ENCODE results near the gene KDELR1.
"Not testable (repeated sequence)": the region's sequence is repeated elsewhere in the genome, so short reads cannot be mapped to it uniquely, and the experiment has no call there.

KDELR1 gene

DNA sequence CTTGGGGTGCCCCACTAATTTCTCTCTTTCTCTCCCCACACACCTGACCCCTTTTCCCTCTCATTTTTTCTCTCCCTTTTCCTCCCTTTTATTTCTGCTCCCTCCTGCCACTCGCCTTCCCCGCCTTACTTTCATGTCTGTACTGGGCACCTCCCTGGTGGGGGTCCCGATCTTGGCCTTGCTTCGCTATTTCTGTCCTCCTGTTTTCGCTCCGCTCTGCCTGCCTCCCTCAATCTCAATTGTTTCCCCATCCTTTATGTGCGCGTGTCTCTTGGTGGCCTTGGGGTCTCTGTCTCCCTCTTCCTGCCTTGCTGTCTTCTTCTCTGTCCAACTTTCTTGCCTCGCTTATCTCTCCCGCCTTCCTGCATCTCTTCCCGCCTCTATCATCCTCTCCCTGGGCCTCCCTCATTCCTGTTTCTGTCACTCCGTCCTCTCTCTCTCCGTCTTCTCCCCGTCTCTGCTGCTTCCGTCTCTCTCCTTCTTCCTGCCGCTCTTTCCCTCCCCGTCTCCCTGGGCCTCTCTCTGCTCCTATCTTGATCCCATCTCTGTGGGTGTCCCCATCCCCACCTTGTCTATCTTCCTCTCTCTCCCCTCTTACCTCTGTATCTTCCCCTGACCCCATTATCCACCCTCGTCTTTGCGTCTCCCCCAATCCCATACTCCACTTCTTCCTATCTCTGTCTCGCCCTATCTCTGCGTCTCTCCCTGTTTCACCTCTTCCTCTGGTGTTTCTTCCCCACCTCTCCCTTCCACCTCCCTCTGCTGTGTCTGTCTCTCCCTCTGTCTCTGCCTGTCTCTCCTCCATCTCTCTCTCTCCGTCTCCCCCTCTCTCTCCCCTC lies 6.1 kb upstream of the KDELR1 start:
- DNase-seq = no peak

DNA sequence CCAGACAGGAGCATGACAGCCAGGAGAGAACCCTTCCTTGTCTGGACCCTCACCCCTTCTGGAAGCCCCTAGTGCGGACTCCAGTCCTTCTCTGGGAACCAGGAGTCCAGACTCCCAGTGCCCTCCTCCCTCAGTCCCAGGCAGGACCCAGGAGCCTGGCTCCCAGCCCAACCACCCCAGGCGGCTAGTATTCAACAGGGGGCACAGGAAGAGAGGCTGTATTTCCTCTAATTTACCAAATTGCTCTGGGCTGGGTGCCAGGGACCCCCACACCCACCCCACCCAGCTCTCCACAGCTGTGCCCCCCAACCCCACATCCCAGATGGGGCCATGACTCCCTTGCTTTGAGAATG lies 5.4 kb upstream of the KDELR1 start:
- no peak for DNase-seq

DNA sequence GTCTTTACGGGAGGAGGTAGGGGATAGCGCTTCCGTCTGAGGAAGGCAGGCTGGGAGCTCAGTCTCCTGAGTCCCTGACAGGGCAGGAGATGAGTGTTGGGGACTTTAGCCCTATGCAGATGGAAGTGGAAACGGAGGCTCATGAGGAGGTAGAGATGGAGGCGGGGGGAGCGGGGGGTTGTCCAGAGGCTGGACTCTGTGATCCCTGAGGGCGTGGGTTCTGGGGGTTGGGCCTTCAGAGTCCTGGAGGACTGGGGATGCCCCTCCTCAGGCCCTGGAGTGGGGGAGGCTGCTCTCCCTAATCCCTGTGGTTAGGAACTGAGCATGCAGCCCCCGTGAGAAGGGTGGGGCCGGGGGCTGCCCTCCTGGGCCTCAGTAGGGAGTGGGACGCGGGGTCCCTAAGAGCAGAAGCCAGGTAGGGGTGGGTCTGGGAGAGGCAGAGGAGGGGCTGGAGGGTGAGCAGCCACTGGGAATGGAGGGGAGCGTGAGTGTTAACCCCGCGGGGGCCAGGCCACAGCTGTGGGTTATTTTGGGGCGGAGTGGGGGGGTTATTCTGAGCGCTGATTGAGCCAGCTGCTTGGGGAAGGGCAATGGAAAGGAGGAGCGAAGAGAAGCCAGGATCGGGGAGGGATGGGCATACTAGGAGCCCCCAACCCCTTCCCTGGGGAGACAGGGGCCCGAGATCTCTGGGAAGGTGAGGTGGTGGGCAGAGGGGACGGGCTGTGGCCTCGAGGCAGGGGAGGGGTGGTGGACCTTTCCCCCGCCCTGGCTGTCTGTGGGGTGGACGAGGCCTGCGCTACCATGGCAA lies 4.9 kb upstream of the KDELR1 start:
- DNase-seq = no peak

DNA sequence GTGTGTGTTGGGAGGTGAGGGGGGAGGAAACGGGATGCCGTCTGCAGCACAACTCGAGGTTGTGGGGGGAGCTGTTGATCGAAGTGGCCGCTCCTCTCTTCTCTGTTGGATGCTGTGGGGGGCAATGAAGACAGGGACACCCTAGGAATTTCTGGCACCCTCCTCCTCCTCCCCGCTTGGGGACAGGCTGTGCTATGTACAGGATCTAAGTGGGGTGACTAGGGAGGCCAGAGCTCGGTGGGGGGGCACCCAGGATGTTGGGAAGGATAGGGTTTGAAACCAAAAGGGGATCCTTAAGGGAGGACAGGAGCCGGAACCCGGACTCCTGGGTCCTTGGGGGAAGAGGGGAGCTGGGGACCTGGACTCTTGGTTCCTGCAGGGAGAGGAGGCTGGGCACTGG lies 4.1 kb upstream of the KDELR1 start:
- no peak for DNase-seq

DNA sequence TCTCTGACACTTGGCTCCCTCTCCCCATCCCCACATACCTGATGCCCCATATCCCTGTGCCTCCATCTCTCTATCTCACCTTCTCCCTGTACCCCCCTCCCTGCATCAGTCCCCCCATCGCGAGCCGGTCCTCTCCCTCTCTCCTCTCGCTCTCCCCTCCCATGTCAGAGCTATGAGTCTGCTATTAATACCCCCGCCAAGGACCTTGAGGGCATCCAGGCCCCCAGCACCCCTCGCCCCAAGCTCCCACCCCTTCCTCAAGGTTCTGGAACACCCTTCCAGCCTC lies 3.8 kb upstream of the KDELR1 start:
- no peak for DNase-seq

DNA sequence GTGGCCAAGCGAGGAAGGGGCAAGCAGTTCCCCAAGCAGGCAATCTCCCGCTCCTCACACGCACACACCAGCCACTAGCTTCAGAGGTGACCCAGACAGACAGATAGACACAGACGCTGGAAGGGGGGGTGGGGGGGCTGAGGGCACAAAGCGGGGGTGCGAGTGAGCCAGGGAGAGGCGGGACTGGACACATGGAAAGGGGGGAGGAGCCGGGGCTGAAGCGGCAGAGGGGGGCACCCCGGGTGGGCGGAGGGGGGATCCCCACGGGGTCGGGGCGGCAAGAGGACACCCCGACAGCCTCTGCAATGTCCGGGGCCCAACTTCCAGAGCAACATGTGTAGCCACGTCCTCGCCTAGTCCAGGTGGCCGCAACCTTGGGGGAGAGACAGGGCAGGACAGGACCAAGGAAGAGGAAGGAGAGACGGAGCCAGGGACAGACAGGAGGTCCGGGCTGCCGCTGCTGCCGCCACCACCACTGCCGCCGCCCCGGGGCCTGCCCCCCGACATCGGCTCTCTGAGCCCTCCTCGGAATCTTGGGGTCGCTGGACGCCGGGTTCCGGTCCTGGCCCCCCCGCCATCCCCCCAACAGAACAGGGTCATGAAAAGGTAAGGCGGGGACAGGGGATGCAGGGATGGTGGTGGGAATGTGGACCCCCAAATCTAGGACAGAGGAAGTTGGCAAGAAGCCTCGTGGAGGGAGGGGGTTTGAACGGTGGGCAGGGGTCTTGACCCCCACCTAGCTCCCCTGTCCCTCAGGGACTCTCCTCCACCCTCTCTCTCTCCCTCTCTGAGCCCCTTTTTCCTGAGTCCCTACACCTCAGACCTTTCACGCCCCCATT lies 3.2 kb upstream of the KDELR1 start:
- DNase-seq = no peak

DNA sequence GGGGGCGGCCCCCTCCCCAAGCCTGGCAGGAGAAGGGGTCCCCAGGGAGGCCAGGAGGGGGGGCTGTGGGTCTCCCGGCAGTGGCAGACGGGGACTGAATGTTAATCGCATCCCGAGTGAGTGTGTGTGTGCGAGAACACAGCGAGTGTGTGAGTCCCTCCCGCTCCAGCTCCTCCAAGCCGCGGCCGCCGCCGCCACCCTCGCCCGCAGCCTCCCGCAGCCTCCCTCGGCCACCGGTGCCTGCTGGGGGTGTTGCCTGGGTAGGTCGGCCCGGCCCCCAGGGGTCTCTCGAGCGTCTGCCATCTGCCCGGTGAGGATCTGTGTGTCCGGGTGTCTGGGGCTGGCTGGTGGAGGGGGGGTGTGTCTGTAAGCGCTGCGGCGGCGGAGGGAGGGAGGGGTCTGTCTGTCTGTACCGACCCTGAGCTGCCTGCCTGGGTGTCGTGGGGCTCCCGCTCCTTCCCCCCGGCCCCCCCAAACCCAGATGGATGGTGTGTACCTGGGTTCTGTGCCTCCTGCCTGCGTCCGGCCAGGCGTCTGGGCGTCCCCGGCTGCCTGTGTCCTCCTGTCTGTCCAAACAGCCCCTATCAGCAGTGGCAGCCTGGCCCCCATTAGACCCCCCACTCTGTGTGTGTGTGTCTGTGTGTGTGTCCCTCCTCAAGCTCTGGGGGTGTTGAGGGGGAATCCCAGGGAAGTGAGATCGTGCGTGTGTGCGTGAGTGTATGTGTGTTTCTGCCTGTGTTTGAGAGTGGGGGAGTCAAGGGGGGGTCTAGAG lies 2.4 kb upstream of the KDELR1 start, which contains the start of gene GRIN2D:
TSS of gene GRIN2D (plus strand) at position 110 of the 772 bp plus-strand sequence. CDS start 4,725 bp downstream, outside the sequence.
- peak; percentile 49 for DNase-seq

DNA sequence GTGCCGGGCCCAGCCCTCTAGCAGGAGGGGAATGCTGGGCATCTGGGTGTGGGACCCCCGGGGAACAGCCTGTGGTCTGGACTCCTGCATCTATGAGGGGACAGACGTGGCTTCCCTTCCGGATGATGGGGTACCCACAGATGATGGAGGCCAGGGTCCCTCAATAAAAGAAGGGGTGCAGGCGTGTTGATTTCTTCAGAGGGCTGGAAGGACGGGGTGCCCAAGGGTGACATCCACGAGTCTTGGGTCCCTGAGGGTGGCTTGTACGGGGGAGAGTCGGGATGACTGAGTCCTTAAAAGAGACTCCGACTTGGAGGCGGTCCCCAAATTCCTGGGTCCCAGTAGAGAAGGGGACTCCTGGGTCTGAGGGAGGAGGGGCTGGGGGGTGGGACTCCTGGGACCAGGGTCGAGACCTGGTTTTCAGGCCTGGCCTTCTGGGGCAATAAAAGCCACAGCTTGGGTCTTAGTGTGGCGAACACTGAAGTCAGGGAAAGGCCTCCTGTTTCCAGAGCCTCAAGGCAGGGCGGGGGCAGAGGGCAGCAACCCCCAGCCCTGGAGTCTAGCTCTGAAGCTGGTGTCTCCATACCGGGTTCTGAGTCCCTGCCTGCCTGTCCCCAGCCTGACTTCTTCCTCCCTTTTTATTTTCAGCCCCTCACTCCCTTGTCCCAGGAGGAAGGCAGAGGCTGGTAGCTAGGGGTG lies 1.7 kb upstream of the KDELR1 start:
- DNase-seq = no peak

DNA sequence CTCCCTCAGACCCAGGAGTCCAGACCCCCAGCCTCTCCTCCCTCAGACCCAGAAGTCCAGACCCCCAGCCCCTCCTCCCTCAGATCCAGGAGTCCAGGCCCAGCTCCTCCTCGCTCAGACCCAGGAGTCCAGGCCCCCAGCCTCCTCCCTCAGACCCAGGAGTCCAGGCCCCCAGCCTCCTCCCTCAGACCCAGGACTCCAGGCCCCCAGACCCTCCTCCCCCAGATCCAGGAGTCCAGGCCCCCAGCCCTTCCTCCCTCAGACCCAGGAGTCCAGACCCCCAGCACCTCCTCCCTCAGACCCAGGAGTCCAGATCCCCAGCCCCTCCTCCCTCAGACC lies 624 bp upstream of the KDELR1 start:
- not testable (repeated sequence) for DNase-seq

DNA sequence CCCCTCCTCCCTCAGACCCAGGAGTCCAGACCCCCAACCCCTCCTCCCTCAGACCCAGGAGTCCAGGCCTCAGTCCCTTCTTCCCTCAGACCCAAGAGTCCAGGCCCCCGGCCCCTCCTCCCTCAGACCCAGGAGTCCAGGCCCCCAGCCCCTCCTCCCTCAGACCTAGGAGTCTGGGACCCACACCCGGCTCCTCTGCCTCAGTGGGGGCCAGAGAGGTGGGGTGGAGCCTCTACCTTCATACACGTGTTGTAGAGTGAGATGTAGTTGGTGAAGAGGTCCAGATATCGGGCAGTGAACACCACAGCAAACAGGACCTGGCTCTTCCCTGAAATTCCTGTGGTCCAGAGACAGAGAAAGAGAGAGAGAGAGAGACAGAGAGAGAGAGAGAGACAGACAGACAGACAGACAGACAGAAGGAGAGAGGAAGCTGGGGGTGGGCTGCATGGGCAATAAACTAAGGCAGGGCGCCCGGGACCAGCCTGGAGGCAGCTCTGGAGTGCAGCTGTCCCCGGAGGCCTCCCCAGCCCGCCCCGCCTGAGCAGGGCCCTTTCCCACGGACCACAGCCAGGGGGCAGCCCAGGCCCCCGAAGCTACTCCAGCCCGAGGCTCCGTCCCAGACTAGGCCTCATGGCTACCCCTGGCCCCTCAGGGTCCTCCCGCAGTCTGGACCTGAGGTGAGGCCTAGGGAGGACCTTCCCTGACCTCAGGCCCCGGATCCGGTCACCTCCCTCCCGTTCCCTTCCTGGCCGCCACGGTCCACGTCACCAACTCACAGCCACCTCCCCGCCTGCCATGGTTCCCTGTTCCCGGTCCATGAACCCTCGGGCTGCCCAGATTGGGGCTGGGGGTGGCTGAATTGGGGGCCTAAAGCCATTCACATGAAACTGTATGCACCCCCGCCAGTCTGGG lies 907 bp downstream of the KDELR1 start:
- DNase-seq = peak; percentile 48

DNA sequence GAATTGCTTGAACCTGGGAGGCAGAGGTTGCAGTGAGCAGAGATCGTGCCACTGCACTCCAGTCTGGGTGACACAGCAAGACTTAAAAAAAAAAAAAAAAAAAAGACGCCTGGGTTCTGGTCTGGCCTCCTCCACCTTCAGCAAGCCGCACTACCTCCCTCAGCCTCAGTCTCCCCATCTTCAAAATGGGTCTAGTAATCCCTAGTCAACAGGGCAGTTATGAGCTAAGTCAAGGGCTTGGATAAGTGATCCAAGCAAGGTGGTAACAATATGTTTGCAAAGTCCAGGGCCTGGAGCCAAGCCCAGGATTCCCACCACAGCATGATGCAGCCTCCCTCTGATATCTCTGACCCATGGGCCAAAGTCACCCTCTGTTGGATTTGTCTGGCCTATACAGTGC lies 4.4 kb downstream of the KDELR1 start:
- no peak for DNase-seq

DNA sequence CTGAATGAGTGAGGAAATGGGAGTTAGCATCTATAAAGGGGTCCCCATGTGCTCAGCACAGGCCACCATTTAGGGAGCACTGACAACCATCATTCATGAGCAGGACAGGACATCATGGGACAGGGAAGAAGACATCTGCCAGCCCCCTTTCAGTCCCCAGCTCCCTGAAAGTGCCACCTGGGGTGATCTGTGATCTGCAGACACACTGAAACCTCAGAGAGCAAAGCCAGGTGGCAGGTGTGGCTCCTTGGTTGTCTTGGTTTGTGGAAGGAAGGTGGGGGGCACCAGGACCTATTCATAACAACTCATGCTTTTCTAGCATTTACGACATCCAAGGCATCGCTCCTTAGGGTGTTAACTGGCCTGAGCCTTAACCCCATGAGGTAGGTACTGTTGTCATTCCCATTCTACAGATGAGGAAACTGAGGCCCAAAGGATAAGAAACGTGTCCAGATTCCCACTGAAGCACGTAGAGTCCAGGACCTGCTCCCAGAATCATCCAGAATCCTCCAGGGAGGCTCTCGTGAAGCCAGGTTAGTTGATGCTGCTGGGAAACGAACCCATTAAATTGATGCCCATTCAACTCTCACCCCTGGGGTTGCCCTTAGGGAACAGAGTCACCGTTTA lies 5.8 kb downstream of the KDELR1 start:
- no peak for DNase-seq

DNA sequence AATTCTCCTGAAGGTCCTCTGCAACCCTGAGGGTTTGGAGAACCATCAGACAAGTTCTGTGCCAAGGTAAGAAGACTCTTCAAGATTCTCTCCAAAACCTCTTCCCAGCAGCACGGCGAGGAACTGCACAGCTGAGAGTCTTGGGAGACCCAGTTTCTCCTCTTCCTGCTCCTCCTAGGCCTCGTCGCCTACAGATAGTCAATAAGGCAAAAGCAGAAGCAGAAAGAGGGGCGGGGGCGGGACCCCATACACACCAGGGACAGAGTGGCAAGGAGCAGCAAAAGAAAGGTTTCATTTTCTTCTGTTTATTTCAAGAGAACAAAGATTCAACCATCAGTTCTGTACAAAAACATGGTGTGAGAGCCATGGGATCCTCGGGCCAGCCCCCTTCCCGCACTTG lies 9.1 kb downstream of the KDELR1 start:
- no peak for DNase-seq

DNA sequence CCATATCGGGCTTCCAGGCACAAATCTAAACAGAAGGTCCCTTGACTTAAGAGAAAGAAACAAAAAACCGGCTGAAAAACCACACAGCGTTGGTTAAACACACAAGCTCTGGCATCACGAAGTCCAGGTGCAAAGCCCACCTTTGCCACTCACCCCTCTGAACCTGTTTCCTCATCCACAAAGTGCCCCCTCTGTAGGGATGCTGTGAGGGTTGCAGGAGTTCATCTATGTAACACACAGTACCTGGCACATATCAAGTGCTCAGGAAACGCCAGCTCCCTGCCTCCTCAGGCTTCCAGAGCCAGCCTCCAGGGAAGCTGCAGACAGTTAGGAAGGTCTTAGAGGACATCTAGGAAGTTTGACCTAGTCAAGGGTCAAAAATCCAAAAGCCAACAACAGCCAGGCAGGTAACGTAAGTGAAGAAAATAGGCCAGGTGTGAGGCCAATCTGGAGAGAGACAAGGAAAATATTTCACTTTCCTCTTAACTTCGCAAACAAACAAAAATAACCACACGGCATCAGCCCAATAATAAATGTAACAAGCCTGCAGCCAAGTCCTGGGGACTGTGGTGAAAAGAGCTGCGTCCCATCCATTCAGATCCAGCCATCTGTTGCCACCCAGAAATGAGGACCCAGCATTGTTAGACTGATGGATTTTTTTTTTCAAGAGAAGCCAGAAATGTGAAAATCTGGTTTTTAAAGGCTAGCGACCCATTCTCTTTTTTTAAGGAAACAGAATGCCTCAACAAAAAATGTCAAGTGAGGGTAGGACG lies 10.0 kb downstream of the KDELR1 start:
- DNase-seq = no peak

DNA sequence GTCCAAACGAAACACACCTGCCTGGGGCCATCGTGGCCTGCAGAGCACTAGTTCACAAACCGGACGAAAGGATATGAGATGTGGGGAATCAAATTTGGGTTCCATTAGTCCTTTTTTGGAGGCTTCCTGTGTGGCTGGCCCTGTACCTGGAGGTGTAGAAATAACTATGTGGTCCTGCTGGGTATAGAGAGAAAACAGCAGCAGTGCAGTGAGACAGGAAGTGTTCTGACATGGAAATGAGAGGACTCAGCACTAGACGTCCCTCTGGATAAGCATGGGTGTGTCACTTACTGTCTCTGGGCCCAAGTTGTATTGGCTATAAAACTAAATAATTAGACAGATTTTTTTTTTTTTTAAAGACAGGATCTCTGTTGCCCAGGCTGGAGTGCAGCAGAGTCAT lies 12.3 kb downstream of the KDELR1 start:
- DNase-seq = no peak

DNA sequence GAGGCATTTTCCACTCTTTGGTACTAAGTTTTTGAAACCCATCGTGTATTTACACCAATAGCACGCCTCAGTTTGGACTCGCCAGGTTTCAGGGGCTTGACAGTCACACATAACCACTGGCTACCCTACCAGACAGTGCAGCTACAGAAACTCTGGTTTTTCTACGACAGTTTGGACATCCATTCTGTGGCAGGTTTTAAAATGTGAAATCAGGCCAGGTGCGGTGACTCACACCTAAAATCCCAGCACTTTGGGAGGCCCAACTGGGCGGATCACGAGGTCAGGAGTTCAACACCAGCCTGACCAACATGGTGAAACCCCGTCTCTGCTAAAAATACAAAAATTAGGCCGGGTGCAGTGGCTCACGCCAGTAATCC lies 13.2 kb downstream of the KDELR1 start:
- DNase-seq = no peak

DNA sequence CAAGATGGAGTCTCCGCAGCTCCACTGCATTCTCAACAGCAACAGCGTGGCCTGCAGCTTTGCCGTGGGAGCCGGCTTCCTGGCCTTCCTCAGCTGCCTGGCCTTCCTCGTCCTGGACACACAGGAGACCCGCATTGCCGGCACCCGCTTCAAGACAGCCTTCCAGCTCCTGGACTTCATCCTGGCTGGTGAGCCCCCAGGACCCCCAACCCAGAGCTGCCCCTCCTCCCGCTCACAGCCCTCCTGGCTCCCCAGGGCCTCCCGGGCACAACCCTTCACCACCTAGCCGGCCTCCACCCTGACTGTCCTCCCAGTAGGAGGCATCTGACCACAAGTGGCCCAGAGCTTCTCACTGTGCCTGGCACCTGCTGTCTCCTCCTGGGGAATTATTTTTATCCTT lies 17.8 kb downstream of the KDELR1 start:
- no peak for DNase-seq

DNA sequence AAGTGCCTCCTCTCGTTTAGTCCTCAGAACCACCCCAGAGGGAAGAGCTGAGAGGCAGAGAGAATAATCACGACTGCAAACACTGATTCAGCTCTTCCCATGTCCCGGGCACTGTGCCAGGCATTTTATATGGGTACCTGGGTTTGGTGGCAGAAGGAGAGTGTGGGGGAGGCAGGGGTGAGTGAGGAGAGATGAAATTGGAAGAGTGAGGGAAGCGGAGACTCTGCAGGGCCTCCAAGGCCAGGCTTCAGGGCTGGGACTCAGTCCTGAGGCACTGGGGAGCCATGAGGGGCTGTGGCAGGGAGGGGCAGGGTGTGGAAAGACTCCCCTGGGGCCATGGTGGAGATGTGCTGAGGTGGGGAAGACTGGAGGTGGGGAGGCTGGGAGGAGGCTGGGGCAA lies 18.4 kb downstream of the KDELR1 start:
- DNase-seq = no peak

DNA sequence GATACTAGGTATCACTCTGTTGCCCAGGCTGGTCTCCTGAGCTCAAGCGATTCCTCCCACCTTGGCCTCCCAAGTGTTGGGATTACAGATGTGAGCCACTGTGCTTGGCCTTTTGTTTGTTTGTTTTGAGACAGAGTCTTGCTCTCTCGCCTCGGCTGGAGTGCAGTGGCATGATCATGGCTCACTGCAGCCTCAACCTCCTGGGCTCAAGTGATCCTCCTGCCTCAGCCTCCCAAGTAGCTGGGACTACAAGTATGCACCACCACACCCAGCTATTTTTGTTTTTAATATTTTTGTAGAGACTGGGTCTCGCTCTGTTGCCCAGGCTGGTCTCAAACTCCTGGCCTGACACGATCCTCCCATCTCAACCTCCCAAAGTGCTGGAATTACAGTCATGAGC lies 19.6 kb downstream of the KDELR1 start:
- not testable (repeated sequence) for DNase-seq

DNA sequence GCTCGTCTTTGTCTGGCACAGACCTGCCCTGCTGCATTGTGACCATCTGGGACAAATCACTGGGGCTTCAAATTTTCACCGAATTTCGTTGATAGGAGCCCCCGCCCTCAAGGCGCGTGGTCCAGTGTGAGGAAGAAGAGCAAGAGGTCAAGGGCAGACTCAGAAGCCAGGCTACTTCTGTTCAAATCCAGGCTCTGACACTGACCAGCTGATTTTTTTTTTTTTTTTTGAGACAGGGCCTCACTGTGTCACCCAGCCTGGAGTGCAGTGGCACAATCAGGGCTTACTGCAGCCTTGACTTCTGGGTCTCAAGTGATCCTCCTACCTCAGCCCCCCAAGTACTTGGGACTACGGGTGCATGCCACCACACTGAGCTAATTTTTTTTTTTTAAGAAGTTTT lies 20.0 kb downstream of the KDELR1 start:
- DNase-seq = no peak

Measured in fibroblast of skin of abdomen (primary cell).